IMR-90 (cell line): Measurements from ENCODE around the gene TAF4. TPM values are rescaled to one million over a fixed set of nuclear protein-coding genes. Genes with fewer than 3 reads are reported as not detected.

ENCODE experiments used
- ATAC-seq: fragments of 200-7000 bp; cut with Tn5 transposase; 2 replicates; pipeline ENCODE4 v1.9.1; 2020; ENCODE audit warnings: low read depth, mild to moderate bottlenecking, moderate library complexity
- BruUV-seq: library from RNA; stranded (reverse); fragments of 400-500 nt; replicated peaks from 2 replicates; lab custom pipeline; 2021; lab: Mats Ljungman, UMichigan
- CTCF ChIA-PET: fragments of 300-600 bp; formaldehyde crosslinking; extraction: SDS; loops from one replicate; lab custom pipeline; 2021; ENCODE audit warnings: antibody characterized with exemption; lab: Yijun Ruan, JAX
- POLR2A ChIA-PET: fragments of 300-600 bp; sonication (Branson Sonifier 250); formaldehyde crosslinking; loops from one replicate; lab custom pipeline; 2022; ENCODE audit warnings: antibody characterized with exemption; ENCODE audit not compliant: unreplicated experiment; lab: Charles Lee
- DNase-seq: peaks from one replicate; pipeline ENCODE4 v3.0.0; 2013
- H2AFZ ChIP-seq: replicated peaks from 2 replicates; pipeline ENCODE3; 2013; ENCODE audit warnings: low read length, mild to moderate bottlenecking; ENCODE audit not compliant: poor library complexity
- H2AK5ac ChIP-seq: 2 replicates; pipeline ENCODE4 v1.6.1; 2013; ENCODE audit warnings: low read depth, low read length, inconsistent platforms
- H2AK9ac ChIP-seq: replicated peaks from 2 replicates; pipeline ENCODE3; 2013; ENCODE audit warnings: mild to moderate bottlenecking, low read depth, low read length, moderate library complexity; ENCODE audit not compliant: poor library complexity
- H2BK120ac ChIP-seq: 2 replicates; pipeline ENCODE4 v1.6.1; 2013; ENCODE audit warnings: low read depth, low read length, inconsistent platforms
- H2BK15ac ChIP-seq: 3 replicates; pipeline ENCODE4 v1.6.1; 2013; ENCODE audit warnings: low read depth, low read length, inconsistent platforms
- H2BK20ac ChIP-seq: 2 replicates; pipeline ENCODE4 v1.6.1; 2013; ENCODE audit warnings: low read depth, mild to moderate bottlenecking, inconsistent platforms, low read length, moderate library complexity
- H2BK5ac ChIP-seq: 2 replicates; pipeline ENCODE4 v1.6.1; 2013; ENCODE audit warnings: mild to moderate bottlenecking, low read depth, low read length, inconsistent platforms; ENCODE audit not compliant: poor library complexity, severe bottlenecking
- H3K14ac ChIP-seq: replicated peaks from 2 replicates; pipeline ENCODE4 v1.6.1; 2013; ENCODE audit warnings: low read depth, low read length, inconsistent platforms
- H3K18ac ChIP-seq: 2 replicates; pipeline ENCODE4 v1.6.1; 2013; ENCODE audit warnings: low read depth, low read length, control low read depth
- H3K23ac ChIP-seq: 2 replicates; pipeline ENCODE4 v1.6.1; 2013; ENCODE audit warnings: low read depth, low read length, inconsistent platforms
- H3K27ac ChIP-seq: 2 replicates; pipeline ENCODE4 v1.5.1; 2013; ENCODE audit warnings: mild to moderate bottlenecking, control low read depth, low read length; ENCODE audit not compliant: insufficient read depth
- H3K27me3 ChIP-seq: 2 replicates; pipeline ENCODE4 v1.6.1; 2013; ENCODE audit warnings: low read length; ENCODE audit not compliant: control insufficient read depth, insufficient read depth
- H3K36me3 ChIP-seq: 2 replicates; pipeline ENCODE4 v1.6.1; 2013; ENCODE audit warnings: low read length, mixed read lengths; ENCODE audit not compliant: control insufficient read depth, insufficient read depth
- H3K4ac ChIP-seq: 2 replicates; pipeline ENCODE4 v1.6.1; 2013; ENCODE audit warnings: low read depth, low read length, inconsistent platforms
- H3K4me1 ChIP-seq: 2 replicates; pipeline ENCODE4 v1.6.1; 2013; ENCODE audit warnings: low read length, mixed read lengths; ENCODE audit not compliant: control insufficient read depth, insufficient read depth
- H3K4me2 ChIP-seq: 2 replicates; pipeline ENCODE4 v1.6.1; 2013; ENCODE audit warnings: low read depth, mild to moderate bottlenecking, control low read depth, low read length, moderate library complexity
- H3K4me3 ChIP-seq: 2 replicates; pipeline ENCODE4 v1.5.1; 2013; ENCODE audit warnings: low read depth, mild to moderate bottlenecking, control low read depth, low read length, moderate library complexity; ENCODE audit not compliant: insufficient read depth
- H3K56ac ChIP-seq: 2 replicates; pipeline ENCODE4 v1.6.1; 2013; ENCODE audit warnings: low read length, inconsistent platforms; ENCODE audit not compliant: insufficient read depth; ENCODE audit errors: extremely low read depth
- H3K79me1 ChIP-seq, 2 experiments: 2 replicates each; pipeline ENCODE4 v1.6.1; 2013; ENCODE audit warnings: low read length in 2 of 2, inconsistent platforms in 1 of 2, low read depth in 1 of 2
- H3K9ac ChIP-seq: 2 replicates; pipeline ENCODE4 v1.6.1; 2013; ENCODE audit warnings: low read depth, low read length, control low read depth
- H3K9me1 ChIP-seq: 2 replicates; pipeline ENCODE4 v1.6.1; 2013; ENCODE audit warnings: low read length, inconsistent platforms; ENCODE audit not compliant: insufficient read depth
- H3K9me3 ChIP-seq: 2 replicates; pipeline ENCODE4 v1.6.1; 2013; ENCODE audit warnings: low read length; ENCODE audit not compliant: control insufficient read depth, insufficient read depth
- H4K20me1 ChIP-seq: 2 replicates; pipeline ENCODE4 v1.6.1; 2013; ENCODE audit warnings: low read length, inconsistent platforms; ENCODE audit not compliant: insufficient read depth
- H4K5ac ChIP-seq: 2 replicates; pipeline ENCODE4 v1.6.1; 2013; ENCODE audit warnings: mild to moderate bottlenecking, low read depth, low read length, control low read depth
- H4K8ac ChIP-seq, 2 experiments: 2 replicates each; pipeline ENCODE4 v1.6.1; 2013; ENCODE audit warnings: low read depth in 2 of 2, low read length in 2 of 2, control low read depth in 1 of 2, inconsistent platforms in 1 of 2
- H4K91ac ChIP-seq: 2 replicates; pipeline ENCODE4 v1.6.1; 2013; ENCODE audit warnings: low read depth, low read length, inconsistent platforms; ENCODE audit not compliant: insufficient read depth
- BHLHE40 ChIP-seq: fragments of 150-350 bp; IDR thresholded peaks from 2 replicates; pipeline ENCODE4 v1.6.1; 2016; ENCODE audit warnings: mild to moderate bottlenecking, low read depth, low read length
- CEBPB ChIP-seq: IDR thresholded peaks from 2 replicates; pipeline ENCODE4 v1.6.1; 2012; ENCODE audit warnings: low read depth, low read length, improper control_type of control experiment
- CHD1 ChIP-seq: IDR thresholded peaks from 2 replicates; pipeline ENCODE4 v1.6.1; 2012; ENCODE audit warnings: low read depth, low read length, improper control_type of control experiment
- MXI1 ChIP-seq: IDR thresholded peaks from 2 replicates; pipeline ENCODE4 v1.6.1; 2012; ENCODE audit warnings: low read depth, mild to moderate bottlenecking, low read length, moderate library complexity, borderline replicate concordance
- NFE2L2 ChIP-seq: fragments of 150-350 bp; IDR thresholded peaks from 2 replicates; pipeline ENCODE4 v1.6.1; 2016; ENCODE audit warnings: low read depth, mild to moderate bottlenecking, low read length
- POLR2A ChIP-seq: IDR thresholded peaks from 2 replicates; pipeline ENCODE4 v1.6.1; 2012; ENCODE audit warnings: mild to moderate bottlenecking, low read depth, low read length
- RAD21 ChIP-seq: IDR thresholded peaks from 2 replicates; pipeline ENCODE4 v1.6.1; 2012; ENCODE audit warnings: low read length, improper control_type of control experiment
- RFX5 ChIP-seq: IDR thresholded peaks from 2 replicates; pipeline ENCODE4 v1.8.0; 2012; ENCODE audit warnings: low read depth, mild to moderate bottlenecking, low read length, moderate library complexity
- SMC3 ChIP-seq: fragments of 150-350 bp; IDR thresholded peaks from 2 replicates; pipeline ENCODE4 v1.6.1; 2016; ENCODE audit warnings: low read depth, mild to moderate bottlenecking, antibody characterized with exemption, low read length, moderate library complexity
- WGBS, 2 experiments: methylation state at CpG; one replicate each; pipeline versions ENCODE4 v1.1.5 to v1.1.7; 2013; ENCODE audit warnings: missing lambda C conversion rate in 2 of 2; ENCODE audit not compliant: insufficient read length in 1 of 2; ENCODE audit errors: extremely low coverage in 2 of 2; 5-methylcytosine and 5-hydroxymethylcytosine counted together
- dilution Hi-C: fragments of 300-500 bp; cut with HindIII; formaldehyde crosslinking; loops from one replicate; pipeline ENCODE4 v1.14.3; 2018; ENCODE audit warnings: low sequenced_read_pairs; ENCODE audit not compliant: unreplicated experiment
- in situ Hi-C: fragments of 300-500 bp; cut with MboI; formaldehyde crosslinking; loops from 3 replicates; pipeline ENCODE4 v1.14.3; 2019; ENCODE audit warnings: low sequenced_read_pairs, inconsistent platforms, mixed read lengths
- intact Hi-C: fragments of 100-400 bp; cut with micrococcal nuclease; formaldehyde crosslinking; loops from 2 replicates; pipeline ENCODE4 v1.10.0; 2022
- polyA plus RNA-seq, 3 experiments: library from polyadenylated mRNA; depleted of rRNA; stranded (reverse); fragments of >200 nt; gene quantifications; 2 replicates each; pipeline ENCODE4 v1.2.3, GENCODE V29; 2012; ENCODE audit warnings: low replicate concordance in 1 of 3
- total RNA-seq: library from RNA; depleted of rRNA; stranded (reverse); fragments of >200 nt; gene quantifications from 2 replicates; pipeline ENCODE4 v1.2.3, GENCODE V29; 2012

Gene TAF4
- total and polyA plus RNA-seq, 2 of the 4 experiments (the other 2 are of a cell fraction), result 1.4 to 5.1 TPM

DNA sequence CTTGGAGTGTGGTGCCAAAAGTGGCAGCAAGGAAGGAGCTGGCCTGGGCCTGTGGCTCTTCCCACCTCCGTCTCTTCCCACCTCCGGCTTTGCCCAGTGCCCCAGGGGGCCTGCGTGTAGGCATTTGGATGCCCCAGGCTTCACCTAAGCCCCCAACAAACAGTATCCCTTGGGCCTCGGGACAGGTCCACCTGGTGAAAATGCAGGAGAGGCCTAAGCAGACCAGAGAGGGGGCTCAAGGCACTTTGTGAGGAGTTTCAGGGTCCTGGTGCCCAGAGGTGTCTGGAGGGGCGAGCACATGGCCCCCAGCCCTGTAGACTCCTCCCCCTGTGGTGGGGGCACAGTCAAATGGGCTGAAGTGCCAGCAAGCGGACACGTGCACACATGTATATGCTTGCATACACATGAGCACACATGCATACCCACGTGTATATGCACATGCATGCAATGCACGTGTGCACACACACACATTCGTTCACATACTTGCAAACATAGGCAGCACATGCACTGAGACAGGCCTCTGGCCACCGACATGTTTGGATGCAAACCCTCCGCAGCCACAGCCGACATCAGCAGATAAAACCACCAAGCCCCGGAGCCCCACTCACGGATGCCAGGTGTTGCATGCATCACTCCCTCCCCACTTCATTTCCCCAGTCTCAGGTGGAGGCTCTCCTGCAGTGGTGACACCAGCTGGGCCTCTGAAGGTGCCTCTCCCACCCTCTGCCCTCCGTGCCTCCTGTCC, 124.5 kb downstream of the TAF4 start:
- POLR2A ChIA-PET, result no interaction called here
- H3K27ac ChIP-seq, result no peak overlapping the region
- no peaks in the 10 kb centered on the region for H3K79me1 ChIP-seq
- no peaks in the 10 kb centered on the region for H3K36me3 ChIP-seq
- WGBS, 2 experiments, result 82% methylated on average over 3 of the region's 16 CpGs; no CpG with 5 or more reads in 1 of the 2 experiments
- ATAC-seq (no peak), DNase-seq (no peak)
- in situ Hi-C loops (no loop called here), intact Hi-C loops (no loop called here), dilution Hi-C loops (no loop called here)
- H3K23ac ChIP-seq, result no peak overlapping the region
- H3K9me3 ChIP-seq, result no peaks in the 10 kb centered on the region
- H2AK5ac ChIP-seq, result no peak overlapping the region
- H2BK5ac ChIP-seq, result no peak overlapping the region
- no peak overlapping the region for H4K5ac ChIP-seq
- H3K4ac ChIP-seq, result no peak overlapping the region
- H3K4me3 ChIP-seq, result no peak overlapping the region
- H4K8ac ChIP-seq, result no peak overlapping the region
- no peak overlapping the region for H3K18ac ChIP-seq
- no peak overlapping the region for H3K56ac ChIP-seq
- H3K9me1 ChIP-seq, result no peaks in the 10 kb centered on the region
- CTCF ChIA-PET, result no interaction called here
- H3K27me3 ChIP-seq, result peaks cover 5% of the 10 kb centered on the region; the same call in 1 of the 2 replicates
- H4K20me1 ChIP-seq, result no peaks in the 10 kb centered on the region
- no peak overlapping the region for H3K9ac ChIP-seq
- H2BK15ac ChIP-seq, result no peak overlapping the region
- no TSS peak for BruUV-seq
- no peak overlapping the region for H2AK9ac ChIP-seq
- H4K91ac ChIP-seq, result no peak overlapping the region
- no peak overlapping the region for H3K4me2 ChIP-seq
- no peak overlapping the region for H3K14ac ChIP-seq
- H3K4me1 ChIP-seq, result no peaks in the 10 kb centered on the region
- H2BK120ac ChIP-seq, result no peak overlapping the region
- TF ChIP-seq NFE2L2 (no peak), BHLHE40 (no peak), CEBPB (no peak), RAD21 (no peak), CHD1 (no peak), MXI1 (no peak), RFX5 (no peak), SMC3 (no peak), POLR2A (no peak)
- H2AFZ ChIP-seq, result no peak overlapping the region
- H2BK20ac ChIP-seq, result no peak overlapping the region
